Uterus (tissue), 4 donors: ENCODE data around the gene PTPRN2. TPM values are rescaled to one million over a fixed set of nuclear protein-coding genes. Genes with fewer than 3 reads are reported as not detected.

Source experiments
- DNase-seq, 2 donors: peaks; one replicate each; pipeline ENCODE4 v3.0.0-alpha.2; 2019 to 2020
- H3K27ac ChIP-seq, 2 donors: fragments of 200-600 bp; sonication (generic); 1 replicate in 1 of 2; 2 replicates in 1 of 2; pipeline ENCODE4 v1.5.1; 2016 to 2018
- H3K27me3 ChIP-seq, 2 donors: fragments of 200-600 bp; sonication (generic); one replicate each; pipeline ENCODE4 v1.5.1; 2018 to 2019; ENCODE audit warnings: control low read depth in 1 of 2
- H3K36me3 ChIP-seq, 2 donors: fragments of 200-600 bp; sonication (generic); one replicate each; pipeline ENCODE4 v1.5.1; 2019; ENCODE audit warnings: control low read depth in 1 of 2
- H3K4me1 ChIP-seq, 2 donors: fragments of 200-600 bp; sonication (generic); one replicate each; pipeline ENCODE4 v1.5.1; 2018 to 2019; ENCODE audit warnings: control low read depth in 1 of 2
- H3K4me3 ChIP-seq, 2 donors: fragments of 200-600 bp; sonication (generic); 1 replicate in 1 of 2; 2 replicates in 1 of 2; pipeline ENCODE4 v1.5.1; 2018 to 2019; ENCODE audit warnings: mild to moderate bottlenecking in 1 of 2
- H3K9me3 ChIP-seq, 2 donors: fragments of 200-600 bp; sonication (generic); one replicate each; pipeline ENCODE4 v1.5.1; 2019; ENCODE audit warnings: control low read depth in 1 of 2
- POLR2A ChIP-seq, 2 donors: fragments of 450-650 bp; IDR thresholded peaks; one replicate each; pipeline ENCODE4 v1.6.1; 2016; ENCODE audit warnings: antibody characterized with exemption in 2 of 2, mild to moderate bottlenecking in 1 of 2, moderate library complexity in 1 of 2
- intact Hi-C: fragments of 100-400 bp; cut with DNase I; formaldehyde crosslinking; loops from one replicate; pipeline ENCODE4 v1.15.1; 2023; ENCODE audit warnings: low total_unique reads
- total RNA-seq, 4 donors: library from RNA; depleted of rRNA in 3 of 4; stranded (reverse); fragments of >200 nt in 3 of 4; gene quantifications; one replicate each; pipeline versions ENCODE4 v1.1.0 to v1.2.4, GENCODE V29; 2014 to 2023
- TF ChIP-seq, protein P1 (sequence below), 4 experiments: fragments of 200-600 bp in 2 of 4; fragments of 450-650 bp in 2 of 4; sonication (generic) in 2 of 4; IDR thresholded peaks; one replicate each; pipeline ENCODE4 v1.5.1; 2016 to 2019; ENCODE audit warnings: antibody characterized with exemption in 4 of 4, mild to moderate bottlenecking in 2 of 4, moderate library complexity in 1 of 4
- donor health status: DM: yes; HTN: yes; CAD: no.

PTPRN2 gene
- total RNA-seq, 4 donors from 2014 or later: 1.2 to 5.2 (median 2.3) TPM

DNA sequence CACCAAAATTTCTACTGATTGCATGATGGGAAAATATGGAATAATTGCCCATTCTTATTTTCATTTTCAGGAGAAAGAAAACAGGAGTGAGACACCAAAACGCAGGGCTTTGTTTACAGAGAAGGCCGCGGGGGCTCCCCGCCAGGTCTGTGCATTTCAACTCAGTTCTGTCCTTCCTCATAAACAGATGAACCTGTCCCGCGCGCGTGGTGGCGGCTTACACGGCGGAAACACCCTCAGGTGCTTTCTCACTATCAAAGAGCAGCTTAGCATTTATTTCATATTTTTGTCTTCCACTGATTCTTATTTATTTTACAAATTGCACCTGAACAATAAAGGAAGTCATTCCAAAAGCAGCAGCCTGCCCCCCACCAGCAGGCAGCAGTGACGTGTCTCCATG is 579.4 kb downstream of the PTPRN2 start:
- Histone ChIP-seq H3K4me1 (no peaks in the 10 kb centered on the region), H3K27ac (no peak overlapping the region), H3K36me3 (no peaks in the 10 kb centered on the region), H3K9me3 (no peaks in the 10 kb centered on the region), H3K4me3 (no peak overlapping the region), H3K27me3 (no peaks in the 10 kb centered on the region)
- TF ChIP-seq, protein P1, sequence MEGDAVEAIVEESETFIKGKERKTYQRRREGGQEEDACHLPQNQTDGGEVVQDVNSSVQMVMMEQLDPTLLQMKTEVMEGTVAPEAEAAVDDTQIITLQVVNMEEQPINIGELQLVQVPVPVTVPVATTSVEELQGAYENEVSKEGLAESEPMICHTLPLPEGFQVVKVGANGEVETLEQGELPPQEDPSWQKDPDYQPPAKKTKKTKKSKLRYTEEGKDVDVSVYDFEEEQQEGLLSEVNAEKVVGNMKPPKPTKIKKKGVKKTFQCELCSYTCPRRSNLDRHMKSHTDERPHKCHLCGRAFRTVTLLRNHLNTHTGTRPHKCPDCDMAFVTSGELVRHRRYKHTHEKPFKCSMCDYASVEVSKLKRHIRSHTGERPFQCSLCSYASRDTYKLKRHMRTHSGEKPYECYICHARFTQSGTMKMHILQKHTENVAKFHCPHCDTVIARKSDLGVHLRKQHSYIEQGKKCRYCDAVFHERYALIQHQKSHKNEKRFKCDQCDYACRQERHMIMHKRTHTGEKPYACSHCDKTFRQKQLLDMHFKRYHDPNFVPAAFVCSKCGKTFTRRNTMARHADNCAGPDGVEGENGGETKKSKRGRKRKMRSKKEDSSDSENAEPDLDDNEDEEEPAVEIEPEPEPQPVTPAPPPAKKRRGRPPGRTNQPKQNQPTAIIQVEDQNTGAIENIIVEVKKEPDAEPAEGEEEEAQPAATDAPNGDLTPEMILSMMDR (IDR thresholded peaks at IDR 0.05): no peak
- no peak for TF ChIP-seq POLR2A (IDR thresholded peaks at IDR 0.05)
- intact Hi-C loops: no loop called here
- no peak for DNase-seq

DNA sequence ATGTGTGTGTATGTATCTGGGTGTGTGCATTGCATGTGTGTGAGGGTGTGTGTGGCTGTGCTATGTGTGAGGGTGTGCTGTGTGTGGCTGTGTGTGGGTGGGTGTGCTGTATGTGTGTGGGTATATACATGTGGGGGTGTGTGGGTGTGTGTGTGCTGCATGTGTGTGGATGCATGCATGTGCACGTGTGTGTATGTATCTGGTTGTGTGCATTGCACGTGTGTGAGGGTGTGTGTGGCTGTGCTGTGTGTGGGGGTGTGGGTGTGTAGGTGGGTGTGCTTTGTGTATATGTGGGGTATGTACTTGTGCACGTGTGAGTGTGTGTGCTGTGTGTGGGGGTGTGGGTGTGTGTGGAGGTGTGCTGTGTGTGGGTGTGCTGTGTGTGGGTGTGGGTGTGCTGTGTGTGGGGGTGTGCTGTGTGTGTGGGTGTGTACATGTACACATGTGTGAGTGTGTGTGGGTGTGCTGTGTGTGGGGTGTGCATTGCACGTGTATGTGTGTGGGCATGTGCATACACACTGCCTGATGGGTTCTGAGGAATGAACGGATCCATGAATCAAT is 579.8 kb downstream of the PTPRN2 start:
- no peaks in the 10 kb centered on the region for H3K9me3 ChIP-seq
- TF ChIP-seq POLR2A (IDR thresholded peaks at IDR 0.05): no peak
- TF ChIP-seq, protein P1 (IDR thresholded peaks at IDR 0.05): no peak
- intact Hi-C loops: no loop called here
- no peaks in the 10 kb centered on the region for H3K27me3 ChIP-seq
- H3K4me3 ChIP-seq: no peak overlapping the region
- no peak for DNase-seq
- no peaks in the 10 kb centered on the region for H3K36me3 ChIP-seq
- H3K27ac ChIP-seq: no peak overlapping the region
- H3K4me1 ChIP-seq: no peaks in the 10 kb centered on the region

DNA sequence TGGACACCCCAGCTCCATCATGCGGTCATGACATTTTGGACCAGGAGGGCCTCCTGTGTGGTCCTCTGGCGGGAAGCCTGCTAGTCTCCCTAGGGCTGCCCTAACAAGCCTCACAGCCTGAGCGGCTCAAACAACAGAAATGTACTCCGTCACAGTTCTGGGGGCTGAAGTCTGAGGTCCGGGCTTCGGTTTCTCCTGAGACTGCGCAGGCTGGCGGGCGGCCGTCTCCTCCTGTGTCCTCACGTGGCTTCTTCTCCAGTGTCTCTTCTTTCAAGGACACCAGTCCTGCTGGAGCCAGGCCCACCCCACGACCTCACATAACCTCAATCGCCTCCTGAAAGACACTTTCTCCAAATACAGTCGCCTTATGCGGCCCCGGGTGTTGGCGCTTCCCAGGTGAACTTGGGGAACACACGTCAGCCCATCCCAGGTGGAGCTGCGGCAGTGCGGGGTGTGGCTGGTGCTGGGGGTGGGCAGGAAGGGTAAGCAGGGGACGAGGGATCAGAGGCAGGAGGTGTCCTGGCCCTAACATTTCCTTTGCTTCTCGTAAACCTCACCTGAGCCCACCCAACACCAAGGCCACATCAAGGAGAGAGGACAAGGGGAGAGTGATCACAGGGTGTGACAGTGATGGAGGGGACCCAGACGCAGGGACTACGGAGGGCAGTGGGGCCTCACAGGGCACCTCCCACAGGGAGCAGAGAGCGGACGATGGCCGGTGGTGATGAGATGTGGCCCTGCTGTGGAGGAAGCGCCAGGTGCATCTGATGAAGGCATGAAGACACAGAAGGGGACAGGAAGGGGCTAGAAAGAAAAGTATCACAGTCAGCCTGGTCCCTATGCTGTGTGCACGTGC is 580.6 kb downstream of the PTPRN2 start:
- no peak for TF ChIP-seq POLR2A (IDR thresholded peaks at IDR 0.05)
- TF ChIP-seq, protein P1 (IDR thresholded peaks at IDR 0.05): no peak
- H3K4me3 ChIP-seq: no peak overlapping the region
- no peaks in the 10 kb centered on the region for H3K27me3 ChIP-seq
- intact Hi-C loops: no loop called here
- H3K36me3 ChIP-seq: no peaks in the 10 kb centered on the region
- no peak for DNase-seq
- H3K9me3 ChIP-seq: no peaks in the 10 kb centered on the region
- H3K4me1 ChIP-seq: no peaks in the 10 kb centered on the region
- no peak overlapping the region for H3K27ac ChIP-seq

DNA sequence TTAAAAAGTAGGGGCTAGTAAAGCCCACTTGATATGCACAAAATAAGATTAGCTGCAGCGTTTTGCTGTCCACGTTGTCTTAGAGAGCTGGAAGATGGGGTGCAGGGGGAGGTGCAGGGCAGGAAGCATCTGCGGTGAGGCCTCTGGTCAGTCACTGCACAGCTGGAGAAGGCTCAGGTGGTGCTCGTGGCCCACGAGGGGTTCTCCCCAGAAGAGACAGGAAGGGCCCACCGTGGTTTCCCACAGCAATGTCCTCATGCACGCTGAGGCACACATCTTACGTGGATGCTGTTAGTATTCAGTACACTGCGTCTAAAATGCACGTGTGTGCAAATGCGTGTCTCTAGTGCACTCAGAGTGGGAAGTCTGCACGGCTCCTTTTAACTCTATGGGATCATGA is 582.1 kb downstream of the PTPRN2 start:
- Histone ChIP-seq H3K36me3 (no peaks in the 10 kb centered on the region), H3K4me1 (no peaks in the 10 kb centered on the region), H3K27me3 (no peaks in the 10 kb centered on the region), H3K27ac (no peak overlapping the region), H3K4me3 (no peak overlapping the region), H3K9me3 (no peaks in the 10 kb centered on the region)
- DNase-seq: no peak
- intact Hi-C loops: no loop called here
- TF ChIP-seq POLR2A (IDR thresholded peaks at IDR 0.05): no peak
- TF ChIP-seq, protein P1 (IDR thresholded peaks at IDR 0.05): no peak

DNA sequence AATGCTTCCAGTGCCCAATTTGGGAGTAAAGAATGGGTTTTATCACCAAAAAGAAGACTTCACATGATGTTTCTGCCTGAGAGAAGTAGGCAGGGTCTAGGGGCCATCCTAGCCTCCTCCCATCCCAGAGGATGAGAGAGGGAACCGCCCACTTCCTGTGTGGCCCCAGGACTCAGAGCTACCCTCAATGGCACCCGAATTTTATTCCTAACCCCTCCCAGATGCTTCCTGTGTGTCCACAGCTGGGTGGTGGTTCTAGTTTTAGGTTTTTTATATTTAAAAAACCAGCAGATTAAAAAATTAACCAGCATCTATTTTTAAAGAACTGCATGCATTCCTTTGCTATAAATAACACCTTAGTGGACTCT is 583.5 kb downstream of the PTPRN2 start:
- Histone ChIP-seq H3K9me3 (no peaks in the 10 kb centered on the region), H3K4me3 (no peak overlapping the region), H3K36me3 (no peaks in the 10 kb centered on the region), H3K4me1 (no peaks in the 10 kb centered on the region), H3K27ac (no peak overlapping the region), H3K27me3 (no peaks in the 10 kb centered on the region)
- intact Hi-C loops: no loop called here
- TF ChIP-seq POLR2A (IDR thresholded peaks at IDR 0.05): no peak
- TF ChIP-seq, protein P1 (IDR thresholded peaks at IDR 0.05): no peak
- DNase-seq: no peak
